A549 (cell line): ENCODE results near the gene TMEM61. TPM values are rescaled to one million over a fixed set of nuclear protein-coding genes. Genes with fewer than 3 reads are reported as not detected.

ENCODE experiments used
- ATAC-seq, 2 experiments: fragments of 200-7000 bp in 1 of 2; fragments of >200 bp in 1 of 2; cut with Nextera tagmentation in 1 of 2; cut with Tn5 transposase in 1 of 2; 3 replicates each; pipeline versions ENCODE4 v1.8.0 to v1.9.1; 2018 to 2020; ENCODE audit warnings: mild to moderate bottlenecking in 1 of 2, moderate library complexity in 1 of 2
- CTCF ChIA-PET: fragments of 300-600 bp; sonication (Branson Sonifier 250); formaldehyde crosslinking; extraction: SDS; loops from one replicate; lab custom pipeline; 2021; ENCODE audit warnings: antibody characterized with exemption, inconsistent platforms; lab: Yijun Ruan, JAX
- POLR2A ChIA-PET: fragments of 350-600 bp; formaldehyde crosslinking; extraction: SDS; loops from one replicate; lab custom pipeline; 2021; ENCODE audit warnings: antibody characterized with exemption, inconsistent platforms; lab: Yijun Ruan, JAX
- DNase-seq, 2 experiments: peaks; one replicate each; pipeline versions ENCODE4 v3.0.0 to v3.0.0-alpha.2; 2011 to 2016; ENCODE audit warnings: low read depth in 1 of 2, low spot score in 1 of 2
- FAIRE-seq: peaks from 2 replicates; lab custom pipeline; 2011; peaks lifted over from hg19 to GRCh38; lab: Jason Lieb, UNC
- H3K27ac ChIP-seq, 2 experiments: fragments of >200 bp; sonication (Bioruptor Twin); formaldehyde crosslinking; 3 replicates each; pipeline ENCODE4 v1.5.1; 2016 to 2017
- H3K4me1 ChIP-seq: fragments of >200 bp; sonication (Bioruptor Twin); formaldehyde crosslinking; 3 replicates; pipeline ENCODE4 v1.6.1; 2016
- H3K4me2 ChIP-seq: fragments of >200 bp; sonication (Bioruptor Twin); formaldehyde crosslinking; 3 replicates; pipeline ENCODE4 v1.6.1; 2016
- H3K4me3 ChIP-seq: fragments of >200 bp; sonication (Bioruptor Twin); formaldehyde crosslinking; 3 replicates; pipeline ENCODE4 v1.5.1; 2016
- H3K9me3 ChIP-seq: fragments of >200 bp; sonication (Bioruptor Twin); formaldehyde crosslinking; 3 replicates; pipeline ENCODE4 v1.6.1; 2016
- ATOH8 ChIP-seq: fragments of 250-450 bp; sonication (Bioruptor Pico); IDR thresholded peaks from 2 replicates; pipeline ENCODE4 v1.5.0; 2020; ENCODE audit warnings: low read depth, mild to moderate bottlenecking, moderate library complexity
- BHLHE40 ChIP-seq: IDR thresholded peaks from 2 replicates; pipeline ENCODE4 v1.6.1; 2012; ENCODE audit warnings: low read depth, low read length, inconsistent platforms
- CBX2 ChIP-seq: fragments of 200-600 bp; sonication (generic); IDR thresholded peaks from 2 replicates; pipeline ENCODE4 v1.6.1; 2016; ENCODE audit warnings: low read depth, mild to moderate bottlenecking, borderline replicate concordance
- CBX8 ChIP-seq: fragments of 200-600 bp; sonication (generic); IDR thresholded peaks from 2 replicates; pipeline ENCODE4 v1.6.1; 2016
- CEBPB ChIP-seq, 2 experiments: fragments of >200 bp in 1 of 2; sonication (Bioruptor Twin) in 1 of 2; formaldehyde crosslinking in 1 of 2; IDR thresholded peaks; 2 replicates each; pipeline ENCODE4 v1.6.1; 2012 to 2016
- CHD4 ChIP-seq: fragments of 200-600 bp; sonication (generic); IDR thresholded peaks from 2 replicates; pipeline ENCODE4 v1.6.1; 2016; ENCODE audit warnings: antibody characterized with exemption, mild to moderate bottlenecking, borderline replicate concordance
- EP300 ChIP-seq, 2 experiments: fragments of >200 bp; sonication (Bioruptor Twin); formaldehyde crosslinking; IDR thresholded peaks; 2 replicates in 1 of 2; 3 replicates in 1 of 2; pipeline ENCODE4 v1.6.1; 2016 to 2017
- FOSB ChIP-seq: fragments of 250-450 bp; sonication (Bioruptor Pico); IDR thresholded peaks from 2 replicates; pipeline ENCODE4 v1.5.0; 2020; ENCODE audit warnings: mild to moderate bottlenecking, moderate library complexity
- FOXS1 ChIP-seq: fragments of 250-450 bp; sonication (Bioruptor Pico); IDR thresholded peaks from 2 replicates; pipeline ENCODE4 v1.5.0; 2020; ENCODE audit warnings: mild to moderate bottlenecking, moderate library complexity
- GATA3 ChIP-seq: IDR thresholded peaks from 2 replicates; pipeline ENCODE4 v1.6.1; 2012; ENCODE audit warnings: borderline replicate concordance
- HOXA7 ChIP-seq: fragments of 250-450 bp; sonication (Bioruptor Pico); IDR thresholded peaks from 2 replicates; pipeline ENCODE4 v1.5.0; 2020; ENCODE audit warnings: mild to moderate bottlenecking, moderate library complexity
- HOXB13 ChIP-seq: fragments of 250-450 bp; sonication (Bioruptor Pico); IDR thresholded peaks from 2 replicates; pipeline ENCODE4 v1.5.0; 2020; ENCODE audit warnings: low read depth, mild to moderate bottlenecking, moderate library complexity
- JUNB ChIP-seq: fragments of >200 bp; sonication (Bioruptor Twin); formaldehyde crosslinking; IDR thresholded peaks from 2 replicates; pipeline ENCODE4 v1.6.1; 2016
- MAX ChIP-seq: IDR thresholded peaks from 2 replicates; pipeline ENCODE4 v1.6.1; 2012
- NFE2L2 ChIP-seq: fragments of 150-350 bp; conservative IDR thresholded peaks from 2 replicates; pipeline ENCODE4 v1.6.1; 2014; ENCODE audit warnings: low read length
- NPAS2 ChIP-seq: fragments of 250-450 bp; sonication (Bioruptor Pico); IDR thresholded peaks from 2 replicates; pipeline ENCODE4 v1.8.0; 2022; ENCODE audit warnings: mild to moderate bottlenecking, moderate library complexity, borderline replicate concordance
- POLR2A ChIP-seq: IDR thresholded peaks from 2 replicates; pipeline ENCODE4 v1.6.1; 2012; ENCODE audit warnings: mild to moderate bottlenecking, low read length
- RAD21 ChIP-seq, 2 experiments: fragments of >200 bp in 1 of 2; sonication (Bioruptor Twin) in 1 of 2; formaldehyde crosslinking in 1 of 2; IDR thresholded peaks in 1 of 2; conservative IDR thresholded peaks in 1 of 2; 2 replicates in 1 of 2; 3 replicates in 1 of 2; pipeline ENCODE4 v1.6.1; 2012 to 2018; ENCODE audit warnings: inconsistent platforms in 1 of 2
- RARB ChIP-seq: fragments of 250-450 bp; sonication (Bioruptor Pico); IDR thresholded peaks from 2 replicates; pipeline ENCODE4 v1.8.0; 2021; ENCODE audit warnings: mild to moderate bottlenecking, moderate library complexity
- RCOR1 ChIP-seq: fragments of 150-350 bp; IDR thresholded peaks from 2 replicates; pipeline ENCODE4 v1.6.1; 2014; ENCODE audit warnings: antibody characterized with exemption, low read length, low read depth
- SMC3 ChIP-seq: fragments of >200 bp; sonication (Bioruptor Twin); formaldehyde crosslinking; IDR thresholded peaks from 3 replicates; pipeline ENCODE4 v1.6.1; 2018; ENCODE audit warnings: inconsistent platforms
- TFCP2L1 ChIP-seq: fragments of 250-450 bp; sonication (Bioruptor Pico); IDR thresholded peaks from 2 replicates; pipeline ENCODE4 v1.5.0; 2021; ENCODE audit warnings: mild to moderate bottlenecking
- WGBS: methylation state at CpG from one replicate; pipeline ENCODE4 v1.1.6; 2017; ENCODE audit errors: missing lambda C conversion rate; 5-methylcytosine and 5-hydroxymethylcytosine counted together
- polyA plus RNA-seq, 4 experiments: library from polyadenylated mRNA; depleted of rRNA in 3 of 4; stranded (reverse); fragments of >200 nt; fragmentation: RNase III in 1 of 4; extraction: RNeasy Plus Mini Kit Qiagen cat#74134 plus additional on column Dnase treatment in 1 of 4; gene quantifications; 2 replicates in 3 of 4; 3 replicates in 1 of 4; pipeline ENCODE4 v1.2.3, GENCODE V29; 2011 to 2017
- TF ChIP-seq, protein P1 (sequence below): fragments of 200-600 bp; sonication (generic); IDR thresholded peaks from 2 replicates; pipeline ENCODE4 v1.6.1; 2016; ENCODE audit warnings: antibody characterized with exemption, mild to moderate bottlenecking, moderate library complexity
- TF ChIP-seq, protein P2 (sequence below): fragments of 450-650 bp; IDR thresholded peaks from 2 replicates; pipeline ENCODE4 v1.6.1; 2014; ENCODE audit warnings: antibody characterized with exemption
- TF ChIP-seq, protein P3 (sequence below): fragments of >200 bp; sonication (Bioruptor Twin); formaldehyde crosslinking; IDR thresholded peaks from 3 replicates; pipeline ENCODE4 v1.6.1; 2016
- TF ChIP-seq, protein P4 (sequence below): fragments of 250-450 bp; sonication (Bioruptor Pico); IDR thresholded peaks from 2 replicates; pipeline ENCODE4 v1.5.0; 2021; ENCODE audit warnings: mild to moderate bottlenecking, moderate library complexity, borderline replicate concordance
- TF ChIP-seq, protein P5 (sequence below): fragments of >200 bp; sonication (Bioruptor Twin); formaldehyde crosslinking; IDR thresholded peaks from 3 replicates; pipeline ENCODE4 v1.5.1; 2016

Gene TMEM61
- polyA plus RNA-seq, 2 of the 4 experiments (the other 2 are of a cell fraction): 0.06 to 0.10 TPM

- TF ChIP-seq HOXB13 (CRISPR knock-in tag) (no peak), RARB (CRISPR knock-in tag) (no peak), GATA3 (no peak), FOSB (CRISPR knock-in tag) (no peak)
- TF ChIP-seq, all 56 proteins: peak for 0
These were observed 37.5 kb upstream of the TMEM61 start (continued) for GRCh38 chr1:54942976-54943375.

- ChIA-PET CTCF (interaction anchor here (0.6 to 16.6 kb wide), 26 partner anchors 8 to 847 kb away, joined by 3 to 451 read pairs (median 5); partner anchors contain the start of gene BSND), POLR2A (interaction anchor here (0.6 kb wide), 1 partner anchor 52 kb away, joined by 3 read pairs; no protein-coding TSS in a partner anchor)
- TF ChIP-seq, protein P1, sequence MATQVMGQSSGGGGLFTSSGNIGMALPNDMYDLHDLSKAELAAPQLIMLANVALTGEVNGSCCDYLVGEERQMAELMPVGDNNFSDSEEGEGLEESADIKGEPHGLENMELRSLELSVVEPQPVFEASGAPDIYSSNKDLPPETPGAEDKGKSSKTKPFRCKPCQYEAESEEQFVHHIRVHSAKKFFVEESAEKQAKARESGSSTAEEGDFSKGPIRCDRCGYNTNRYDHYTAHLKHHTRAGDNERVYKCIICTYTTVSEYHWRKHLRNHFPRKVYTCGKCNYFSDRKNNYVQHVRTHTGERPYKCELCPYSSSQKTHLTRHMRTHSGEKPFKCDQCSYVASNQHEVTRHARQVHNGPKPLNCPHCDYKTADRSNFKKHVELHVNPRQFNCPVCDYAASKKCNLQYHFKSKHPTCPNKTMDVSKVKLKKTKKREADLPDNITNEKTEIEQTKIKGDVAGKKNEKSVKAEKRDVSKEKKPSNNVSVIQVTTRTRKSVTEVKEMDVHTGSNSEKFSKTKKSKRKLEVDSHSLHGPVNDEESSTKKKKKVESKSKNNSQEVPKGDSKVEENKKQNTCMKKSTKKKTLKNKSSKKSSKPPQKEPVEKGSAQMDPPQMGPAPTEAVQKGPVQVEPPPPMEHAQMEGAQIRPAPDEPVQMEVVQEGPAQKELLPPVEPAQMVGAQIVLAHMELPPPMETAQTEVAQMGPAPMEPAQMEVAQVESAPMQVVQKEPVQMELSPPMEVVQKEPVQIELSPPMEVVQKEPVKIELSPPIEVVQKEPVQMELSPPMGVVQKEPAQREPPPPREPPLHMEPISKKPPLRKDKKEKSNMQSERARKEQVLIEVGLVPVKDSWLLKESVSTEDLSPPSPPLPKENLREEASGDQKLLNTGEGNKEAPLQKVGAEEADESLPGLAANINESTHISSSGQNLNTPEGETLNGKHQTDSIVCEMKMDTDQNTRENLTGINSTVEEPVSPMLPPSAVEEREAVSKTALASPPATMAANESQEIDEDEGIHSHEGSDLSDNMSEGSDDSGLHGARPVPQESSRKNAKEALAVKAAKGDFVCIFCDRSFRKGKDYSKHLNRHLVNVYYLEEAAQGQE: no peak
- TF ChIP-seq FOXS1 (CRISPR knock-in tag) (no peak), RAD21 (conservative IDR thresholded peaks at IDR 0.05 in 1 of 2, IDR thresholded peaks at IDR 0.05 in 1 of 2) (peak; percentile 74 to 77), ATOH8 (CRISPR knock-in tag) (no peak), CBX2 (no peak), SMC3 (peak; percentile 79), TFCP2L1 (CRISPR knock-in tag) (no peak), RCOR1 (no peak), NFE2L2 (no peak), CHD4 (no peak), CBX8 (no peak), POLR2A (no peak), JUNB (no peak), HOXB13 (CRISPR knock-in tag) (no peak), MAX (no peak), NPAS2 (CRISPR knock-in tag) (no peak), EP300 (IDR thresholded peaks at IDR 0.05) (no peak), CEBPB (IDR thresholded peaks at IDR 0.05) (no peak), HOXA7 (CRISPR knock-in tag) (no peak), BHLHE40 (no peak)
- TF ChIP-seq, protein P2, sequence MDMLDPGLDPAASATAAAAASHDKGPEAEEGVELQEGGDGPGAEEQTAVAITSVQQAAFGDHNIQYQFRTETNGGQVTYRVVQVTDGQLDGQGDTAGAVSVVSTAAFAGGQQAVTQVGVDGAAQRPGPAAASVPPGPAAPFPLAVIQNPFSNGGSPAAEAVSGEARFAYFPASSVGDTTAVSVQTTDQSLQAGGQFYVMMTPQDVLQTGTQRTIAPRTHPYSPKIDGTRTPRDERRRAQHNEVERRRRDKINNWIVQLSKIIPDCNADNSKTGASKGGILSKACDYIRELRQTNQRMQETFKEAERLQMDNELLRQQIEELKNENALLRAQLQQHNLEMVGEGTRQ: no peak
- TF ChIP-seq, protein P3, sequence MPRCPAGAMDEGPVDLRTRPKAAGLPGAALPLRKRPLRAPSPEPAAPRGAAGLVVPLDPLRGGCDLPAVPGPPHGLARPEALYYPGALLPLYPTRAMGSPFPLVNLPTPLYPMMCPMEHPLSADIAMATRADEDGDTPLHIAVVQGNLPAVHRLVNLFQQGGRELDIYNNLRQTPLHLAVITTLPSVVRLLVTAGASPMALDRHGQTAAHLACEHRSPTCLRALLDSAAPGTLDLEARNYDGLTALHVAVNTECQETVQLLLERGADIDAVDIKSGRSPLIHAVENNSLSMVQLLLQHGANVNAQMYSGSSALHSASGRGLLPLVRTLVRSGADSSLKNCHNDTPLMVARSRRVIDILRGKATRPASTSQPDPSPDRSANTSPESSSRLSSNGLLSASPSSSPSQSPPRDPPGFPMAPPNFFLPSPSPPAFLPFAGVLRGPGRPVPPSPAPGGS: no peak
- TF ChIP-seq, protein P4, sequence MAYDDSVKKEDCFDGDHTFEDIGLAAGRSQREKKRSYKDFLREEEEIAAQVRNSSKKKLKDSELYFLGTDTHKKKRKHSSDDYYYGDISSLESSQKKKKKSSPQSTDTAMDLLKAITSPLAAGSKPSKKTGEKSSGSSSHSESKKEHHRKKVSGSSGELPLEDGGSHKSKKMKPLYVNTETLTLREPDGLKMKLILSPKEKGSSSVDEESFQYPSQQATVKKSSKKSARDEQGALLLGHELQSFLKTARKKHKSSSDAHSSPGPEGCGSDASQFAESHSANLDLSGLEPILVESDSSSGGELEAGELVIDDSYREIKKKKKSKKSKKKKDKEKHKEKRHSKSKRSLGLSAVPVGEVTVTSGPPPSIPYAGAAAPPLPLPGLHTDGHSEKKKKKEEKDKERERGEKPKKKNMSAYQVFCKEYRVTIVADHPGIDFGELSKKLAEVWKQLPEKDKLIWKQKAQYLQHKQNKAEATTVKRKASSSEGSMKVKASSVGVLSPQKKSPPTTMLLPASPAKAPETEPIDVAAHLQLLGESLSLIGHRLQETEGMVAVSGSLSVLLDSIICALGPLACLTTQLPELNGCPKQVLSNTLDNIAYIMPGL (CRISPR knock-in tag): no peak
- TF ChIP-seq, protein P5, sequence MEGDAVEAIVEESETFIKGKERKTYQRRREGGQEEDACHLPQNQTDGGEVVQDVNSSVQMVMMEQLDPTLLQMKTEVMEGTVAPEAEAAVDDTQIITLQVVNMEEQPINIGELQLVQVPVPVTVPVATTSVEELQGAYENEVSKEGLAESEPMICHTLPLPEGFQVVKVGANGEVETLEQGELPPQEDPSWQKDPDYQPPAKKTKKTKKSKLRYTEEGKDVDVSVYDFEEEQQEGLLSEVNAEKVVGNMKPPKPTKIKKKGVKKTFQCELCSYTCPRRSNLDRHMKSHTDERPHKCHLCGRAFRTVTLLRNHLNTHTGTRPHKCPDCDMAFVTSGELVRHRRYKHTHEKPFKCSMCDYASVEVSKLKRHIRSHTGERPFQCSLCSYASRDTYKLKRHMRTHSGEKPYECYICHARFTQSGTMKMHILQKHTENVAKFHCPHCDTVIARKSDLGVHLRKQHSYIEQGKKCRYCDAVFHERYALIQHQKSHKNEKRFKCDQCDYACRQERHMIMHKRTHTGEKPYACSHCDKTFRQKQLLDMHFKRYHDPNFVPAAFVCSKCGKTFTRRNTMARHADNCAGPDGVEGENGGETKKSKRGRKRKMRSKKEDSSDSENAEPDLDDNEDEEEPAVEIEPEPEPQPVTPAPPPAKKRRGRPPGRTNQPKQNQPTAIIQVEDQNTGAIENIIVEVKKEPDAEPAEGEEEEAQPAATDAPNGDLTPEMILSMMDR: peak; percentile 74
- 30% methylated on average over 9 of the region's 9 CpGs for WGBS
- DNase-seq: peak; percentile 63 to 80
- FAIRE-seq: no peak
- H3K4me3 ChIP-seq: no peak overlapping the region
- ATAC-seq: peak; percentile 93 to 94
- no peaks in the 10 kb centered on the region for H3K9me3 ChIP-seq
- H3K27ac ChIP-seq: no peak overlapping the region
- H3K4me1 ChIP-seq: peaks cover 7% of the 10 kb centered on the region
- peak overlapping the region; percentile 27 for H3K4me2 ChIP-seq
These were observed 35.6 kb upstream of the TMEM61 start for GRCh38 chr1:54944610-54945392.
